Activated T-cell treated with anti-CD3 and anti-CD28 coated beads, Interleukin-2, amount 50 U/mL, for 24 hours (primary cell): ENCODE results near the gene BOD1L2.

ENCODE experiments used
- DNase-seq: peaks from one replicate; pipeline ENCODE4 v3.0.0-alpha.2; 2020
- H3K27ac Mint-ChIP-seq: 2 replicates; pipeline ENCODE4 v1.8.0; 2020; ENCODE audit warnings: mild to moderate bottlenecking, mixed read lengths
- H3K27me3 Mint-ChIP-seq: 2 replicates; pipeline ENCODE4 v1.8.0; 2020; ENCODE audit warnings: mixed read lengths
- H3K36me3 Mint-ChIP-seq: 2 replicates; pipeline ENCODE4 v1.8.0; 2020; ENCODE audit warnings: low read depth, mixed read lengths
- H3K4me1 Mint-ChIP-seq: 2 replicates; pipeline ENCODE4 v1.8.0; 2020; ENCODE audit warnings: low read depth, mixed read lengths
- H3K4me3 Mint-ChIP-seq: 2 replicates; pipeline ENCODE4 v1.8.0; 2020; ENCODE audit warnings: mild to moderate bottlenecking, moderate library complexity, mixed read lengths
- H3K9me3 Mint-ChIP-seq: 2 replicates; pipeline ENCODE4 v1.8.0; 2020; ENCODE audit warnings: mixed read lengths

The BOD1L2 gene

GRCh38 chr18:57141208-57142129 is 5.4 kb upstream of the BOD1L2 start:
- Mint-ChIP-seq H3K27ac (no peak overlapping the region), H3K4me3 (no peak overlapping the region)

GRCh38 chr18:57142324-57142723 is 4.6 kb upstream of the BOD1L2 start:
- no peak overlapping the region for H3K27ac Mint-ChIP-seq
- H3K27me3 Mint-ChIP-seq, result peaks cover 8% of the 10 kb centered on the region
- no peaks in the 10 kb centered on the region for H3K4me1 Mint-ChIP-seq
- no peaks in the 10 kb centered on the region for H3K9me3 Mint-ChIP-seq
- no peak overlapping the region for H3K4me3 Mint-ChIP-seq
- no peaks in the 10 kb centered on the region for H3K36me3 Mint-ChIP-seq
- no peak for DNase-seq

More at GRCh38 chr18:57141208-57142129, 5.4 kb upstream of the BOD1L2 start:
- Mint-ChIP-seq H3K9me3 (no peaks in the 10 kb centered on the region), H3K36me3 (no peaks in the 10 kb centered on the region), H3K4me1 (no peaks in the 10 kb centered on the region), H3K27me3 (peaks cover 5% of the 10 kb centered on the region)
- no peak for DNase-seq

GRCh38 chr18:57143265-57143664 is 3.6 kb upstream of the BOD1L2 start:
- Mint-ChIP-seq H3K9me3 (no peaks in the 10 kb centered on the region), H3K4me3 (no peak overlapping the region), H3K27ac (no peak overlapping the region), H3K36me3 (no peaks in the 10 kb centered on the region), H3K27me3 (peaks cover 8% of the 10 kb centered on the region), H3K4me1 (no peaks in the 10 kb centered on the region)
- no peak for DNase-seq

GRCh38 chr18:57148263-57148662 is 1.4 kb downstream of the BOD1L2 start:
- Mint-ChIP-seq H3K4me3 (no peak overlapping the region), H3K36me3 (no peaks in the 10 kb centered on the region), H3K9me3 (no peaks in the 10 kb centered on the region), H3K27me3 (peaks cover 46% of the 10 kb centered on the region), H3K27ac (no peak overlapping the region), H3K4me1 (no peaks in the 10 kb centered on the region)
- no peak for DNase-seq

GRCh38 chr18:57149051-57149450 is 2.2 kb downstream of the BOD1L2 start:
- Mint-ChIP-seq H3K4me3 (no peak overlapping the region), H3K27ac (no peak overlapping the region), H3K27me3 (peaks cover 51% of the 10 kb centered on the region), H3K36me3 (no peaks in the 10 kb centered on the region), H3K9me3 (no peaks in the 10 kb centered on the region), H3K4me1 (no peaks in the 10 kb centered on the region)
- DNase-seq, result no peak

GRCh38 chr18:57149531-57149930 is 2.6 kb downstream of the BOD1L2 start:
- peaks cover 51% of the 10 kb centered on the region for H3K27me3 Mint-ChIP-seq
- no peaks in the 10 kb centered on the region for H3K4me1 Mint-ChIP-seq
- no peaks in the 10 kb centered on the region for H3K36me3 Mint-ChIP-seq

GRCh38 chr18:57150081-57150480 is 3.2 kb downstream of the BOD1L2 start:
- Mint-ChIP-seq H3K4me1 (no peaks in the 10 kb centered on the region), H3K36me3 (no peaks in the 10 kb centered on the region), H3K9me3 (no peaks in the 10 kb centered on the region), H3K27ac (no peak overlapping the region), H3K4me3 (no peak overlapping the region), H3K27me3 (peaks cover 51% of the 10 kb centered on the region)
- DNase-seq, result no peak

More at GRCh38 chr18:57149531-57149930, 2.6 kb downstream of the BOD1L2 start:
- no peak for DNase-seq
- no peak overlapping the region for H3K27ac Mint-ChIP-seq
- H3K4me3 Mint-ChIP-seq, result no peak overlapping the region
- no peaks in the 10 kb centered on the region for H3K9me3 Mint-ChIP-seq

GRCh38 chr18:57150828-57151227 is 3.9 kb downstream of the BOD1L2 start:
- H3K4me1 Mint-ChIP-seq, result no peaks in the 10 kb centered on the region
- no peaks in the 10 kb centered on the region for H3K9me3 Mint-ChIP-seq
- H3K4me3 Mint-ChIP-seq, result no peak overlapping the region
- H3K36me3 Mint-ChIP-seq, result no peaks in the 10 kb centered on the region
- H3K27me3 Mint-ChIP-seq, result peaks cover 51% of the 10 kb centered on the region
- no peak overlapping the region for H3K27ac Mint-ChIP-seq
- no peak for DNase-seq

GRCh38 chr18:57154191-57154830 is 7.4 kb downstream of the BOD1L2 start:
- H3K27me3 Mint-ChIP-seq, result peaks cover 43% of the 10 kb centered on the region
- DNase-seq, result no peak
- H3K4me1 Mint-ChIP-seq, result no peaks in the 10 kb centered on the region
- H3K27ac Mint-ChIP-seq, result no peak overlapping the region
- no peaks in the 10 kb centered on the region for H3K9me3 Mint-ChIP-seq
- H3K4me3 Mint-ChIP-seq, result no peak overlapping the region
- H3K36me3 Mint-ChIP-seq, result no peaks in the 10 kb centered on the region

GRCh38 chr18:57164401-57164800 is 17.5 kb downstream of the BOD1L2 start:
- DNase-seq, result no peak
- Mint-ChIP-seq H3K27me3 (peaks cover 16% of the 10 kb centered on the region), H3K4me1 (no peaks in the 10 kb centered on the region), H3K9me3 (no peaks in the 10 kb centered on the region), H3K36me3 (no peaks in the 10 kb centered on the region), H3K4me3 (no peak overlapping the region), H3K27ac (no peak overlapping the region)

GRCh38 chr18:57167617-57168308 is 20.9 kb downstream of the BOD1L2 start:
- Mint-ChIP-seq H3K4me1 (no peaks in the 10 kb centered on the region), H3K27me3 (peaks cover 17% of the 10 kb centered on the region), H3K4me3 (no peak overlapping the region), H3K27ac (no peak overlapping the region), H3K9me3 (no peaks in the 10 kb centered on the region), H3K36me3 (no peaks in the 10 kb centered on the region)
- DNase-seq, result no peak

GRCh38 chr18:57171026-57171425 is 24.1 kb downstream of the BOD1L2 start:
- peaks cover 13% of the 10 kb centered on the region for H3K27me3 Mint-ChIP-seq

GRCh38 chr18:57175532-57175931 is 28.6 kb downstream of the BOD1L2 start:
- H3K36me3 Mint-ChIP-seq, result no peaks in the 10 kb centered on the region
- H3K4me3 Mint-ChIP-seq, result no peak overlapping the region
- H3K4me1 Mint-ChIP-seq, result no peaks in the 10 kb centered on the region
- H3K27ac Mint-ChIP-seq, result no peak overlapping the region
- no peak for DNase-seq
- no peaks in the 10 kb centered on the region for H3K9me3 Mint-ChIP-seq
- H3K27me3 Mint-ChIP-seq, result no peaks in the 10 kb centered on the region

More at GRCh38 chr18:57171026-57171425, 24.1 kb downstream of the BOD1L2 start:
- Mint-ChIP-seq H3K27ac (no peak overlapping the region), H3K36me3 (no peaks in the 10 kb centered on the region), H3K4me3 (no peak overlapping the region), H3K4me1 (no peaks in the 10 kb centered on the region), H3K9me3 (no peaks in the 10 kb centered on the region)
- DNase-seq, result no peak

- no peak for DNase-seq
- Mint-ChIP-seq H3K27me3 (peaks cover 12% of the 10 kb centered on the region), H3K4me1 (no peaks in the 10 kb centered on the region), H3K27ac (no peak overlapping the region), H3K4me3 (no peak overlapping the region), H3K36me3 (no peaks in the 10 kb centered on the region), H3K9me3 (peaks cover 31% of the 10 kb centered on the region)
These were observed 38.5 kb downstream of the BOD1L2 start for GRCh38 chr18:57185434-57185833.
